Activated CD4-positive, CD25-positive, alpha-beta regulatory T cell treated with anti-CD3 and anti-CD28 coated beads, Interleukin-2, amount 50 U/mL, for 16 hours (primary cell): ENCODE measurements around the gene SPRYD3.
"Not testable (repeated sequence)": the region's sequence is repeated elsewhere in the genome, so short reads cannot be mapped to it uniquely, and the experiment has no call there.

Source experiments
- DNase-seq: peaks from one replicate; pipeline ENCODE4 v3.0.0-alpha.2; 2020; ENCODE audit warnings: low read depth, low spot score

Gene SPRYD3

DNA sequence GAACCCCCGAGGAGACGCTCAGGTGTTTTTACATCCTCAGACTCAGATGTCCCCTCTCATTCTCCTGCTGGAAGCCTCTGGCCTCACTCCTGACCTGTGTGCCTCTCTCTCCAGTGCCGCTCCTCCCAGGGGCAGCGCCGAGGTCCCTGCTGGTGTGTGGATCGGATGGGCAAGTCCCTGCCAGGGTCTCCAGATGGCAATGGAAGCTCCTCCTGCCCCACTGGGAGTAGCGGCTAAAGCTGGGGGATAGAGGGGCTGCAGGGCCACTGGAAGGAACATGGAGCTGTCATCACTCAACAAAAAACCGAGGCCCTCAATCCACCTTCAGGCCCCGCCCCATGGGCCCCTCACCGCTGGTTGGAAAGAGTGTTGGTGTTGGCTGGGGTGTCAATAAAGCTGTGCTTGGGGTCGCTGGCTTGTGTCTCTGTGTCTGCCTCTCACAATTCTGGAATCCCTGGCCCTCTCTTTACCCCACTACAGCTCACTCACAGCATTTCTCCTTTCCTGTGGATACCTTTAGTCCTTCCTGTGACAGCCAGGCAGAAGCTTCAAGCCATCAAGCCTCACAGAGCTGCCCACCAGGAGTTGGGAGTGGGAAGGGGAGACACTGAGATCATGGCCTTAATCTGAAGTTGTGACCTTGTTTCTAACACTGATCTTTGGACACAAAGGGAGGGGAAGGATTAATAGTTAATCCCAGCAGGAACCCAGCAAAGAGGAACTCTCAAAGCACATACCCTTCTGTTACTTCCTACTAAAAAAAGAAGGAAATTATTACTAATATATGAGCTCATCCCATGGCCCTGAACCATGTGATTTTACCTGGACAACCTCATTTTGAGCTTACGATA, 23.0 kb upstream of the SPRYD3 start:
- no peak for DNase-seq

DNA sequence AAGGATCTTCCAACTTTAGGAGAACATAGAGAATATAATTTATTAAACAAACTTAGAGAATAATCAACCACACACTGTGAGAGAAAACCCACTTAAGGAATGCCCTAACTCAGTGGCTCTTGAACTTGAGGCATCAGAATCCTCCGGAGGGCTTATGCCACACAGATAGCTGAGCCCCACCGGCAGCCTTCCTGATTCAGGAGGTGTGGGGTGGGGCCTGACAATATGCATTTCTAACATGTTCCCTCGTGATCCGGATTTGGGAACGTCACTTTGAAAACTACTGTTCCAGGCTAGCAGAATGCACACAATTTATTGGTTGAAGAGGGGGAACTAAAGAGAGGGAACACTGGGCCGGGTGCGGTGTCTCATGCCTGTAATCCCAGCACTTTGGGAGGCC, 22.1 kb upstream of the SPRYD3 start:
- DNase-seq, result no peak

DNA sequence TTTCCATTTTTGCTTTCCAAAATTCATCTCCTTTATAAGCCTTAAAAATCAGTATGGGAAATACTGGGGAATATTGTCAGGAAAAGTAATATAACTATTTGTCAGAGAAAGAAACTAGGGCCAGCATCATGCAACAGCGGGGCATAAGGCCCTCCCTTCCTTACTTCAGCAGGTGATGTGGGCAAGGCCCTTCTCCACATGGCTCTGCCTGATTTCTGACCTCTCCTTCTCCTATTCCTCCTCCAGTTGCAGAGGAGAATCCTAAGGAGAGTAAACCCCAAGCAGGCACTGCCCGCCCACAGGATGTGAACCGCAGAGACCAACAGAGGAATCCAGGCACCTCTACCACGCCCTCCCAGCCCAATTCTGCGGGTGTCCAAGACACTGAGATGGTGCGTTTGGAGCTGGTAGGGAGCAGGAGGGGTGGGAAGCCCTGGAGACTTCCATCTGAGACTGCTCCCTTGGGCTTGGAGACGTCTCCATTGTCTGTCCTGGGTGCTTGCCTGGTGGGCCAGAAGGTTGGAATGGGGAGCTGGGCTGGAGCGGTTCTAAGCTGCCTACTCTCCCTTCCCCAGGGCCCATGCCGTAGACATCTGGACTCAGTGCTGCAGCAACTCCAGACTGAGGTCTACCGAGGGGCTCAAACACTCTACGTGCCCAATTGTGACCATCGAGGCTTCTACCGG, 21.4 kb upstream of the SPRYD3 start:
- DNase-seq, result no peak

DNA sequence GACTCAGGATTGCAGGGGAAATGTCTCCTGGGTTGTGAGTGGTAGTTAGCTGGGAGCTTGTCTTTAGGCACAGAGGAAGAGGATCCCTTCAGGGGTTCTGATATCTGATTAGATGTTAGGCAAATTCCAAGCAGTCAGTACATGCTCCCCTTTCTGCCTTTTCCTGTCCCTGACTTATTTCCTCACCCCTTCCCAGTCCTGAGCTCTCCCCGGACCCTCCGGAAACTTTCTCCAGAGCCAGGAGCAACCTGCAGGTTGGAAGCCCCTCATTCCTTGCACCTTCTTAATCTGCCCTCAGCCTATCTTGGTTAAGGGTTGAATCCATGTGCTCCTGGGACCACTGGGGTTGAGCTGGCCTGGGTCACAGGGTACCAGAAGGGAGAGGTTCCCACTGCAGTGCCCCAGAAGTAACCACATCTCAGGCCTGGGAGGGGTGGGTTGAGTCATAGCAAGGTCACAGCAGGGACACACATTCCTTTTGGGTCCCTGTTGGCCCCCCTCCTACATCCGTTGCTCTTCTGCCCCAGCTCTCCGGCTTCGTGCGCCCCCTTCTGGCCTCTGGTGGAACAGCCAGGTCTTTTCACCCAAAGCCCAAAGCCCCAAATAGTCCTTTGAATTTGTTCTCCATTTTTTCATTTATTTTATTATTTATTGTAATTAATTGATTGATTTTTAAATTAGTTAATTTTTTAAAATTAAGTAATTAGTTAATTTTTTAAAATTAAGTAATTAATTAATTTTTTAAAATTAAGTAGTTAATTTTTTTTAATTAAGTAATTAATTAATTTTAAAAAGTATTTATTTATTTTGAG, 20.1 kb upstream of the SPRYD3 start:
- peak; percentile 73 for DNase-seq

DNA sequence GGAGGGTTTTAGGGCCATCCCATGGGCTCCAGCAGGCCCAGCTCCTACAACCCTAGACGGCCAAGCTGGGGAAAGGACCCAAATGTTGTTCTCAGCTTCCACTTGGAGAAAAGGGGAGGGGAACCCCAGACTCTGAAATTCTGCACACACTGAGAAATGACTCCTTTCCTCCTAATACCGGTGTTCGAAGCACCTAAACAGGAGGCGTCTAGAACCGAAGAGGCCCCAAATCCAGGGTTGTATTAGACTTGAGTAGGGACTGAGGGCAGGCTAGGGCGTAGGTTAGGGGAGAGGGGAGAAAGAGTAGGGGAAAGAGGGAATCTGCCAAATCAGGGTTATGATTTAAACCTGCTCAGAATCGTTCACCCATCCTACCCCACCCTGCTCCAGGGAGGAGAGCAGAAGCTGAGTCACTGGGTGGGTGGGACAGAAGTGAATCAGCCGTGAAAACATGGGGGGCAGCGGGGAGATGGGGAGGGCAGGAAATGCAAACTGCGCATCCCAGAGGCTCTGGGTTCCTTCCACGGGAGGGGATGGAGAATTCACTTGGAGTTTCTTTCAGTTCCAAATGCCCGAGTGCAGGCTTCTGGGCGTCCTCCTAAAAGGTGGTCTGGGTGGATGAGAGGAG, 19.3 kb upstream of the SPRYD3 start:
- DNase-seq, result no peak

DNA sequence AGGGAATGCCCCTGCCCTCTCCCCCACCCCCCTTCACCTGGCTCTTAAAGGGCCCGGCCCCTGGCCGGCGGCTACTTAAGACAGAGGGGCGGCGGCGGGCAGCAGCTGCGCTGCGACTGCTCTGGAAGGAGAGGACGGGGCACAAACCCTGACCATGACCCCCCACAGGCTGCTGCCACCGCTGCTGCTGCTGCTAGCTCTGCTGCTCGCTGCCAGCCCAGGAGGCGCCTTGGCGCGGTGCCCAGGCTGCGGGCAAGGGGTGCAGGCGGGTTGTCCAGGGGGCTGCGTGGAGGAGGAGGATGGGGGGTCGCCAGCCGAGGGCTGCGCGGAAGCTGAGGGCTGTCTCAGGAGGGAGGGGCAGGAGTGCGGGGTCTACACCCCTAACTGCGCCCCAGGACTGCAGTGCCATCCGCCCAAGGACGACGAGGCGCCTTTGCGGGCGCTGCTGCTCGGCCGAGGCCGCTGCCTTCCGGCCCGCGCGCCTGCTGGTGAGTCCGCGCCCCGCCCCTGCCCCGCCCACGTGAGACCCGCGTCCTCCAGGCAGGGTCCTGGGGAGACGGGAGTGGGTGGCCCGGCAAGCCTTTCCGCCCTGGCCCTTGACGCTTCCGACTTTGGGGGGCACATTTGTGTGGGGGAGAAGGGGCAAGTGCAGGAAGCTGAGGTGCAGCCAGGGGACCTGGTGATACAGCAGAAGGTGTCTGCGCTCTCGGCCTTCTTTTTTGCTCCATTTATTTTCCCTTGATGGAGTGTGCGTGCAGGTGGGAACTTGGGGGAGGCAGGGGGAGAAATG, 18.6 kb upstream of the SPRYD3 start, which contains the start of gene IGFBP6:
TSS of gene IGFBP6 (plus strand) at position 104 of the 790 bp plus-strand sequence. CDS start at position 155, 51 bp downstream.
- peak; percentile 21 for DNase-seq

DNA sequence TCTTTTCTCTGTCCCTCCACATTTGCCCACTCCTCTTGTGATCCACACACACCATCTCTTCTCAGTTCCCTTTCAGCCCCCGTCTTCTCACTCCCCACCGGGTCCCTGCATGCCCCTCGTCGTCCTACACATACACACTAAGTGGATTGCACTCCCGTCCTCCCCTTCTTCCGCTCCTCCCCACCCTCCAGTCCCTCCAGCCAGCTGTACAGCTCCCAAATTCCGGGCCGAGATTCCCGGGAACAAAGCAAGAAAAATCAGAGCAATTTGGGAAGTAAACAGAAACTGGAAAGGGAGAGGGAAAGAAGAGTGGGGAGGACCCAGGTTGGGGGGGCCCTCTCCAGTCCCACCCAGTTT, 18.0 kb upstream of the SPRYD3 start:
- DNase-seq, result no peak

DNA sequence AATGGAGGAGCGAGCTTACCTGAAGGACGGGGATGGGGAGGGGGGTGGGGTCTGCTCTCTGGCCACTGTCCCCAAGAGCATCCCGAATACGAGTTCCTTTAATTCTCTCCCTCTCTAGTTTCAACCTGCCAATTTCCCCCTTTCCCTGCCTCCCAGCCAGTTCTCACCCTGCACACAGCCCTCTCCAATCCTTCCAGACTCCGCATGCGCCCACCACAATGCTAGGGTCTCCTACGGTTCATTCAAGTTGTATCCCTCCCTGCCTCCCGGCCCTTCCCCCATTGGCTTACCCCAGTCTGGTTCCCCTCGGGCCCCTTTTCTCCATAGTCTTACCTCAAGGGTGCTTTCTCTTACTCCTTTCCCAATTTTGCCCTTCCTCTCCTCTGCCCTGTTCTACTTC, 17.6 kb upstream of the SPRYD3 start:
- no peak for DNase-seq

DNA sequence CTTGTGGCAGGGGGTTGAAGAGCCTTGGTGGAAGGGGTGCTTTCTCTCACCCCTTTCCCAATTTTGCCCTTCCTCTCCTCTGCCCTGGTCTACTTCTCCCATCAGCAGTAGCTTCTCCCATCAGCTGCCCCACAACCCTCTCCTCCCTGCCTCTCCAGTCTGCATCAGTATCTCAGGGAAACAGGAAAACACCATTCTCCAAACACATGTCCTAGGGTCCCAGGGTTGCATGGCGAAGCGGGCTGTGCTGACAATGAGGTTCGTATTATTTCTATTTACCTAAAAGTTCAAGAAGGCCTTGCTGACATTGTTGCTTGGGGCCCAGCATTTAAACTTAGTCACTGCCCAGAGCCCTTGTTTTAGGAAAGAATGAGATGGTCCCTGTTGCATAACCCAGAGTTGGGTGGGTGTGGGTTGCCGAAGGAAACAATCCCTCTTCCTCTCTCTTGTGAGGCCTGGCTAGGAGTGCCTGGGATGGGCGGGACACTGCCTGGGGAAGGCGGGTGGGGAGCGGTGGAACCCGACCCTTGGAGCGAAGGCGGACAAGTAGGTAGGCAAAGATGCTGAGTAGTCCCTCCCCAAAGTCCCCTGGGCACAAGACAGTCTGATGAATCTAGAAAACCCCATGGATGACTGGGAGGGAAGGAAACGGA, 17.0 kb upstream of the SPRYD3 start:
- DNase-seq, result no peak

DNA sequence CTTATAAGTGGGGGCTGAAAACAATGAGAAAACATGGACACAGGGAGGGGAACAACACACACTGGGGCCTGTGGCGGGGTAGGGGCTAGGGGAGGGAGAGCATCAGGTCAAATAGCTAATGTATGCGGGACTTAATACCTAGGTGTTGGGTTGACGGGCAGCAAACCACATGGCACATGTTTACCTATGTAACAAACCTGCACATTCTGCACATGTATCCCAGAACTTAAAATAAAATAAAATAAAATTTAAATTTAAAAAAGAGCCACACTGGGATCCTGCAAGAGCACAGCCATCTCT, 16.4 kb upstream of the SPRYD3 start:
- DNase-seq, result not testable (repeated sequence)

DNA sequence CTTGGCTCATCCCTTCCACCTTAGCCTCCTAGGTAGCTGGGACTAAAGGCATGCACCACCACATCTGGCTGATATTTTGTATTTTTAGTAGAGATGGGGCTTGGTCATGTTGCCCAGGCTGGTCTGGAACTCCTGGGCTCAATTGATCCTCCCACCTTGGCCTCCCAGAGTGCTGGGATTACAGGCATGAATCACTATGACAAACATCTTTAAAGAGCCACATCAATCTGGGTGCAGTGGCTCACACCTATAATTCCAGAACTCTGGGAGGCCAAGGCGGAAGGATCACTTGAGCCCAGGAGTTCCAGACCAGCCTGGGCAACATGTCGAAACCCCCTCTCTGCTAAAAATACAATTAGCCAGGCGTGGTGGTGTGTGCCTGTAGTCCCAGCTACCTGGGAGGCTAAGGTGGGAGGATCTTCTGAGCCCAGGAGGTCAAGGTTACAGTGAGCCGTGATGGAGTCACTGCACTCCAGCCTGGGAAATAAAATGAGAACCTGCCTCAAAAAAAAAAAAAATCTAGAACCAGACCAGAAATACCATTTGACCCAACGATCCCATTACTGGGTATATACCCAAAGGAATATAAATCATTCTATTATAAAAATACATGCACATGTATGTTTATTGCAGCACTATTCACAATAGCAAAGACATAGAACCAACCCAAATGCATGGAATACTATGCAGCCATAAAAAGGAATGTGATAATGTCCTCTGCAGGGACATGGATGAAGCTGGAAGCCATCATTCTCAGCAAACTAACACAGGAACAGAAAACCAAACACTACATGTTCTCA, 15.8 kb upstream of the SPRYD3 start:
- DNase-seq, result not testable (repeated sequence)

DNA sequence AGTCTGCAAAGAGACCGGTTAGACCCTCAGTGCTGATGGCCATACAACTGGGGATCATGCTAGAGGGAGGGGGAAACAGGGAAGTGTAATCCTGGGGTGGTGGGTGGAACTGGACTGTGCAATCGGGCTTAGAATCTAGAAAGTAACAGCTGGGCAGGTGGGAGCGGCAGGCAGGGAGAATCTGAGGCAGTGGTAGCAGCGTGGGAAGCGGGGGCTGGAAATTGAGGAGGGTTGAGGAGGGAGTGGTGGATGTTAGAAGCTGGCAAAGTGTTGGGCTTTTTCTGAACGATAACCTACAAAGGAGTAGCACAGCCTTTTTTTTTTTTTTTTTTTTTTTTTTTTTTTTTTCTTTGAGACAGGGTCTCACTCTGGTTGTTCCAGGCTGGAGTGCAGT, 15.2 kb upstream of the SPRYD3 start:
- no peak for DNase-seq

DNA sequence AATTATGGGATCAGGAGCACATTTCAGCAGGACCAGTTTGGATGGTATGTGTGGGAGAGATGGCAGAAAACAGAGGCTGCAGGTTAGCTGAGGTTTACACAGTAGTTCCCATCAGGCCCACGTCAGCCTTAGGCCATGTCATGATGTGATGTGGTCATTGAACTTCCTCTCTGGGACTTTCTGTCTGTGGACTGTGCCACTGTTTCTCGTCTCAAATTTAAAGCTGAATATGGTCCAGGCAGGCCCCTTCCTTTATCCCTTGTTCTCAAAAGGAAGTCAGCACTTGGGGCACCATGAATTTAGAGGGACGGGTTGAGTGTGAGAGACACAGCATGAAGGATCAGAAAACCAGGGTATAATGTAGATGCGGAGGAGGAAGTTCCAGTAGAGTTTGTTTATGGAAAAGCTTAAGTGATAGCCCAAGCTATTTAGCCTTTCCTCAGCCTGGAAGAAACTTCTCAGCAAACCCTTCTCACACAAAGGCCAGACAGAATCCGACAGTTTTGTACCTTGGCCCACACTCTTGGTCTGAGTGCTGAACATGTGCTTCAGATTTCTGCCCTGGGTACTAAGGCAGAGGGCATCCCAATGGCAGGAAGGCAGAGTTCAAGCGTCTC, 14.7 kb upstream of the SPRYD3 start:
- DNase-seq, result no peak

DNA sequence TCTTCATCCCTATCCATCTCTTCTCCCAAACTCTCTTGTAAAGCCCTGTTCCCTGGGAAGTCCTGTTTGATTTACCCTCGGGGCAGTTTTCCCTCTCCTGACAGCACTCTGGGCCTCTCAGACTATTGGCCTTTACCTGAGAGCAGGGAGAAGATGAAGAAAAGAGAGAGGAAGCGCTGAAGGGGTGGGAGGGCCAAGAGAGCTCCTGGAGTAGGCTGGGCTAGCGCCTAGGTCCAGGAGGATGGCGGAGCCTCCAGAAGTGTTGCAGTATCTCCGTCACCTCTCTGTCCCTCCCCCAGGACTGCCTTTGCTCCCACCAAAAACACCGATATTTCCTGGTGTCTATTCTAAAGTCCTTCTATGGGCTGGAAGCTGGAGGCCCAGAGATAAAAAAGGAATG, 12.6 kb upstream of the SPRYD3 start:
- DNase-seq, result no peak

DNA sequence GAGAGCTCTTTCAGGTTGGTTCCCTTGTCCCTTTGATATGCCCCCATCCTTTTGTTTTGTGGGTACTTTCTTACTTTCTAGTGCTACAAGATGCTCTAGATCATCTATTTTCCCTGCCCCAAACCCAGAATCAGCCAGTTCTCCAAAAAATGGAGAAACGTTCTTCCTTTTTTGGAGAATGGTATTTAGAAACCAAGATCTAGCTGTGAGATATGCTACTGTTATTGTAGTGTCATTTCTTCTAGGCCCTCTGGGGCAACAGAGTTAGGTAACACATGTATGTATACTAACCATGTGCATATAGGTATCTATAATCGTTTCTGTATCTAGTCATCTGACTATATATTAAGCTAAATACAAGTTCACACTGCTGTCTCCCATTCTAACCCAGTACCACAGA, 11.4 kb upstream of the SPRYD3 start:
- no peak for DNase-seq

DNA sequence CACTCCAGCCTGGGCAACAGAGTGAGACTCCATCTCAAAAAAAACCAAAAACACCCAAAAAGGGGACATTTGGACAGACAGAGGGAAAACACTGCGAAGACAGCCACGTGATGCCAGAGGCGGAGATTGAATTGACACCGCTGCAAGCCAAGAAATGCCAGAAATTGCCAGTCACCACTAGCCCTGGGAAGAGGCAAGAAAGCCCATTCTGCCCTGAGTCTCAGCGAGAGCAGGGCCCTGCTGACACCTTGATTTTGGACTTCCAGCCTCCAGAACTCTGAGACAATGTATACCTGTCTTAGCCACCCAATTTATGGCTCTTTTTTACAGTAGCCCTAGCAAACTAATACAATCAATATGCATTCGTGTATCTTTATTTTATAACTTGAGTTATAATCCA, 10.9 kb upstream of the SPRYD3 start:
- no peak for DNase-seq

DNA sequence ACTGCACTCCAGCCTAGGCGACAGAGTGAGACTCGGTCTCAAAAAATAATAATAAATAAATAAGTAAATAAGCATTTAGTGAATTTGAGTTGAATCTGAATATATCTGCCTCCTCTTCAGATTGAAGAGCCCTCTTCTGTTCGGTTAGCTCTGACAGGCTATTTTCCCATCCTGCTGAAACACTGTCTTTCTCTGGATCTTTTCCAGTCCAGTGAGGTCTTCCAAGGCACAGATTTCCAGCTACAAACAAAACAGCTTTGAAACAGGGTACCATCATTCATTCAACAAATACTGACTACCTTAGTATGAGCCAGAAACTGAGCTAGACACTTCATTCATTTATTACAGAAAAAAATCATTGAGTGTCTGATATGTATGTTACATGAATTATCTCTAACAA, 7.2 kb upstream of the SPRYD3 start:
- no peak for DNase-seq

DNA sequence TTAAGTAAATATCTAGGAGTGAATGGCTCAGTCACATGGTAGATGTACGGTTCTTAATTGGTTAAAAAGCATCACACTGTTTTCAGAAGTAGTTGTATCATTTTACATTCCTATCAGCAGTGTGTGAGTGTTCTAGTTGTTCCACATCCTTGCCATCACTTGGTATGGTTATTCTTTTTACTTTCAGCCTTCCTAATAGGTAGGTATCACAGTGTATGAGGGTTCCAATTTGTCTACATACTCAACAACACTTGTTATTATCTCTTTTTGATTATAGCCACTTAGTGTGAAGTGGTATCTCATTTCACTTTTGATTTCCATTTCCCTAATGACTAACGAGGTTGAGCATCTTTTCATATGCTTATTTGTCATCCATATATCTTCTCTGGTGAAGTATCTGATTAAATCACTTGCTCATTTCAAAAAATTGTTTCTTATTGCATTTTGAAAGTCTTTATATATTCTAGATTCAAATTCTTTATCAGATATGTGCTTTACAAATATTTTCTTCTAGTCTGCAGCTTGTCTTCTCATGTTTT, 3.5 kb upstream of the SPRYD3 start:
- DNase-seq, result no peak
